AG09319 (cell line): ENCODE data around the gene SDHAF2.
"Not testable (repeated sequence)": the region's sequence is repeated elsewhere in the genome, so short reads cannot be mapped to it uniquely, and the experiment has no call there.

Experiments
- DNase-seq: peaks from one replicate; pipeline ENCODE4 v3.0.0-alpha.2; 2010; ENCODE audit warnings: low read depth; ENCODE audit errors: extremely low read depth
- TF ChIP-seq, protein P1 (sequence below): IDR thresholded peaks from 2 replicates; pipeline ENCODE4 v1.5.1; 2011; ENCODE audit warnings: low read depth, mild to moderate bottlenecking, inconsistent platforms, low read length, moderate library complexity

Gene SDHAF2

DNA sequence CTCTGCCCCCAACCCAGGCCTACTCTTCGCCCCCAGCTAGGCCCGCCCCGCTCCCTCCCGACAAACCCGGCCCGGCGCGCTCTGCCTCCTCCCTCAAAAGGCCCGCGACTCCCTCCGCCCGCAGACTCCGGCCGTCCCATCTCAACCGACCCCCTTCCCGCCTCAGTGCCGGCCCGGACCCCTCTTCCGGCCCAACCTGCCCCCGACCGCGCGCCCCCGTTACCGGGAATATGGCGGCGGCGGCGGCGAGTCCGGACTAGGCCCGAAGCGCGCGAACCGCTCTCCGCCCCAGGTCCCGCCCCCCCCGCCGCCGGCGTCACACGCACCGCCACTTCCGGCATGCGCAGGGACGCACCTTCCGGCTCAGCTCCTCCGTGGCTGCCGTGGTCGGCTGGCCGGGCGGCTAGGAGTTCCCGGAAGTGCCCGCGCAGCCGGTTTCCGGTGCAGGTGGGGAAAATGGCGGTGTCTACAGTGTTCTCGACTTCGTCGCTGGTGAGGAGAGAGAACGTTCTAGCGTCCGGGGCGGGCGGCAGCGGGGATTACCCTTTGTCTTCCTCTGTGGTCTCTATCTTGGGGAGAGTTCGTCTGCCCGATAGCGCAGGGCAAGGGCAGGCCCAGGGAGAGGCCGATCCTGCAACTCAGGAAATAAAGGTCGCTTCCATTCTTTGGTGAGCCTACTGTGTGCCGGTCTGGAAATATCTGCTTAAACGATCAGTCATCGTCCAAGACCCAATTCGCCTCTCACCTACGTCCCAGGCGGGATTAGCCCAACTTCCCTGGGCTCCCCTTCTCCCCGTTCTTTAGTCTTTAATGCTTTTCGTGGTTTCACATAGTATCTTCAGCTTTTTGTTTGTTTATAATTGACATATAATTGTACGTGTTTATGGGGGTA is at the start of gene SDHAF2, which contains the start of gene CPSF7:
Gene SDHAF2 (plus strand): TSS at position 434 of the 892 bp plus-strand sequence. CDS start 23 bp downstream, at position 457.
Gene CPSF7 (minus strand): TSS at position 285 of the 892 bp plus-strand sequence. CDS start 740 bp downstream, outside the sequence.
- TF ChIP-seq, protein P1, sequence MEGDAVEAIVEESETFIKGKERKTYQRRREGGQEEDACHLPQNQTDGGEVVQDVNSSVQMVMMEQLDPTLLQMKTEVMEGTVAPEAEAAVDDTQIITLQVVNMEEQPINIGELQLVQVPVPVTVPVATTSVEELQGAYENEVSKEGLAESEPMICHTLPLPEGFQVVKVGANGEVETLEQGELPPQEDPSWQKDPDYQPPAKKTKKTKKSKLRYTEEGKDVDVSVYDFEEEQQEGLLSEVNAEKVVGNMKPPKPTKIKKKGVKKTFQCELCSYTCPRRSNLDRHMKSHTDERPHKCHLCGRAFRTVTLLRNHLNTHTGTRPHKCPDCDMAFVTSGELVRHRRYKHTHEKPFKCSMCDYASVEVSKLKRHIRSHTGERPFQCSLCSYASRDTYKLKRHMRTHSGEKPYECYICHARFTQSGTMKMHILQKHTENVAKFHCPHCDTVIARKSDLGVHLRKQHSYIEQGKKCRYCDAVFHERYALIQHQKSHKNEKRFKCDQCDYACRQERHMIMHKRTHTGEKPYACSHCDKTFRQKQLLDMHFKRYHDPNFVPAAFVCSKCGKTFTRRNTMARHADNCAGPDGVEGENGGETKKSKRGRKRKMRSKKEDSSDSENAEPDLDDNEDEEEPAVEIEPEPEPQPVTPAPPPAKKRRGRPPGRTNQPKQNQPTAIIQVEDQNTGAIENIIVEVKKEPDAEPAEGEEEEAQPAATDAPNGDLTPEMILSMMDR: no peak
- DNase-seq: peak; percentile 88

DNA sequence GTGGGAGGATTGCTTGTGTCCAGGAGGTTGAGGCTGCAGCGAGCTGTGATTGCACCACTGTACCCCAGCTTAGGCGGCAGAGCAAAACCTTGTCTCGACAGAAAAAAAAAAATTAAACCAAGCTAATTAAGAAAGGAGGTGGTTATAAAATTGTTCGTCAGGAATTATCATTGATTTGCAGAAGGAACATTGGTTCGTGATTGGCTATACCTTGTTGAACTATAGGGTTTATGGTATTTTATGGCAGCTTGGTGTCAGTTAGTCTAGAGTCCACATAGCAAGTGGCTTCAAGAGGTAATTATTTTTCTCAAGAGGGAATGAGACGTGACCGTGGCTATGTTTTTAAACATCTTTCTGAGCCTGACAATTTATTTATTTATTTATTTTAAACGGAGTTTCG is 49.0 kb upstream of the SDHAF2 start:
- TF ChIP-seq, protein P1: no peak
- DNase-seq: no peak

DNA sequence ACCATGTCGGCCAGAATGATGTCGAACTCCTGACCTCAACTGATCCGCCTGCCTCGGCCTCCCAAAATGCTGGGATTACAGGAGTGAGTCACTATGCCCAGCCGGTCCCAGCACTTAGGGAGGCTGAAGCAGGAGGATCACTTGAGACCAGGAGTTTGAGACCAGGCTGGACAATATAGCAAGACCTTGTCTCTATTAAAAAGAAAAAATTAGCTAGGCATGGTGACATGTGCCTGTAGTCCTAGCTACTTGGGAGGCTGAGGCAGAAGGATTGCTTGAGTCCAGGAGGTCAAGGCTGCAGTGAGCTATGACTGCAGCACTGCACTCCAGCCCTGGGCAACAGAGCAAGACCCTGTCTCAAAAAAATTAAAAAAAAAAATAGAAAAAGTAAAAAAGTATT is 46.1 kb upstream of the SDHAF2 start:
- not testable (repeated sequence) for DNase-seq

DNA sequence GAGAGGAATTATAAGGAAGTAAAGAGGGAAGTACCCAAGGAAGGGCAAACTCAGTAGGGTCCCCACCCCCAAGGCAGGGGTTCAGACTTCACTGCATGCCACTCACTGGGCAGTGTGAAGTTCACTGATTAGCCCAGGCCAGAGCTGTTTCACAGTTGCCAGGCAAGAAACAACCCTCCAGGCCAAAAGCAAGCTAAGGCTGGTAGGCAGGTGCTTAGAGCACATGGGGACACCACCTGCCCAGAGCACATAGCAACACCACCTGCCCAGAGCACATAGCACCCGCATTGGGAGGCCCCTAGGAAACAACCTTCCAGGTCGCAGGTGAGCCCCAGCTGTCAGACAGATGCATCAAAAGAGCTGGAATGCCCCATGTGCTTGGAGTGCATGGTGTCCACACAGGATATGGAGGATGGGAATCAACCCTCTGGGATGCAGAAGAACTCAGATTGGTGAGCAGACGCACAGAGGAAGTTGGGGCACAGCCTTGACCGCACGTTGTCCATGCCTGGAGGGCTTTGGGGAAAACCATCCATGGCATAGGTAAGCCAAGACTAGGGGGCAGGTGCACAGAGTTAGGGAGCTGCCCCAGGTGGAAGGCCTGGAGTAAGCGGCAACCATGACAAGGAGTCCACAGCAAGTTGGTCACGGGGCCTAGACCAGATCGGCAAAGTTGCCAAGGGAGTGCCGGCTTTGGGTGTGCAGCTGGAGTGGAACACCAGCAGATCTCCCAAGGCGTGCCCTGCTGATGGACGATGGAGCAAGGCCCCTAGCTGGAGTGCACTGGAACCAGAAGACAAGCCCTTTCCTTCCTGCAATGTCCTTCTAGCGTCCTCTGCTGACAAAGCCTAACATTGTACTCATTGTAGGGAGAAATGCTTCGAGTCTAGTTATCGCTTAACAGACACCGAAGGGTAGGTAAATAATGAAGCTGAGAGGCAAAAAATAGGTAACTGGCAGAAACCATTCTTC is 45.4 kb upstream of the SDHAF2 start:
- TF ChIP-seq, protein P1: peak; percentile 53
- DNase-seq: no peak

DNA sequence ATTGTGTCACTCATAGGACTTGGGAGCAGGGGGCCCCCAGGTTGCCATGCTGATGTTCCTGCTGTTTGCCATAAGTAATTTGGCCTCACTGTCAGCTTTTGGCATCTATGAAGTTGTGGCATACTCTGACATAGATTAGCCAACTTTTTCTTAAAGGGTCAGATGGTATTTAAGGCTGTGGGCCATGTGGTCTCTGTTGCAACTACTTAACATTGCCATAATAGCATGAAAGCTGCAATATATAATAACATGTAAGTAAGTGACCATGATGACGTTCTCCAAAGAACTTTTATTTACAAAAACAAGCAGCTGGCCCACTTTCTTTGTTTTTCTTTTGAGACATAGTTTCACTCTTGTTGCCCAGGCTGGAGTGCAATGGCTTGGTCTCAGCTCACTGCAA is 39.8 kb upstream of the SDHAF2 start:
- DNase-seq: no peak
- TF ChIP-seq, protein P1: no peak

DNA sequence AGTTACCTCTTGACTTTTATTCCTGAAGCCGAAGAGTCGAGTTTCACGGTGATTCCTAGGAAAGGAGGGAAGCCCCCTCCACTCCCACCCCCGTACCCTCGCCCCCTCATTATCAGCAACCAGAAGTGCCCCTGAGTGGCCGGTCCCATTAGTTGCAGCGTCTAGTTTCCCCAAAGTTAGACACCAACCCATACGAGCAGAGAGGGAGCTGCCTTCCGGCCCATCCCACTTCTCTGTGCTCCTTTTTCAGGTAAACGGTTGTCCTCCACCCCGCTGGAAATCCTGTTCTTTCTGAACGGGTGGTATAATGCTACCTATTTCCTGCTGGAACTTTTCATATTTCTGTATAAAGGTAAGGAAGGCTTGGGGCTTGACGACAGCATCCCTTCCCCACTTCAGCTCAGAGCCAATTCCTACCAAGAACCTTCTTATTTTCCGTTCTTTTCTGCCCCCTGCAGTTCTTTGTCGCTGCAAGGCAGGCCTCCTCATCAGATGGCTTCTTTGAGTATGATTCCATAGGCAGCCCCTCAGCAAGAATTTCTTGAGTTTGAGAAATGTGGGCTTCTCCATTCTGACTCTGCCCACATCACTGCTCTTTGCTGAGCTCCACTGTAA is 36.8 kb upstream of the SDHAF2 start:
- TF ChIP-seq, protein P1: peak; percentile 31
- DNase-seq: no peak

DNA sequence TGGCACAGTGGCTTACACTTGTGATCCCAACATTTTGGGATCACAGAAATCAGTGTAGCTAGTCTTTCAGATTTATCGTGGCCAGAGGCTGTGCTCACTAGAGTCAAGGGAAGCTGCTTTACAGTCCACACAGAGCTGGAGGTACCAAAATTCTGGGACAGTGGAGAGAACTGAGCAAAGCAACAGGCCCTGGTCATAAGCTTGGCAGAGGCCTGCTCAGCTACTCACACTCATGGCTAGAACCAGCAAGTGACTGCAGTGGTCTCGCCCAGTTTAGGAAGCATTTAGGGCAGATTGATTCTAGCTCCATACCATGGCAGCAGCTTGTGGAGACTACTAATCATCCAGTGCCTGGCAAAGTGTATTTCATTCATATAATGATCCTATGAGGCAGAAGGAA is 28.8 kb upstream of the SDHAF2 start:
- TF ChIP-seq, protein P1: no peak
- no peak for DNase-seq
